Measurements from ENCODE around the gene CACNB2.
A peak's percentile ranks its signal among the peaks of the same experiment; 100 is the strongest.
"Not testable (repeated sequence)": the region's sequence is repeated elsewhere in the genome, so short reads cannot be mapped to it uniquely, and the experiment has no call there.

Gene CACNB2

GRCh38 chr10:18145652-18146051, 5.4 kb downstream of the CACNB2 start:
- peak; percentile 20 for DNase-seq

DNA sequence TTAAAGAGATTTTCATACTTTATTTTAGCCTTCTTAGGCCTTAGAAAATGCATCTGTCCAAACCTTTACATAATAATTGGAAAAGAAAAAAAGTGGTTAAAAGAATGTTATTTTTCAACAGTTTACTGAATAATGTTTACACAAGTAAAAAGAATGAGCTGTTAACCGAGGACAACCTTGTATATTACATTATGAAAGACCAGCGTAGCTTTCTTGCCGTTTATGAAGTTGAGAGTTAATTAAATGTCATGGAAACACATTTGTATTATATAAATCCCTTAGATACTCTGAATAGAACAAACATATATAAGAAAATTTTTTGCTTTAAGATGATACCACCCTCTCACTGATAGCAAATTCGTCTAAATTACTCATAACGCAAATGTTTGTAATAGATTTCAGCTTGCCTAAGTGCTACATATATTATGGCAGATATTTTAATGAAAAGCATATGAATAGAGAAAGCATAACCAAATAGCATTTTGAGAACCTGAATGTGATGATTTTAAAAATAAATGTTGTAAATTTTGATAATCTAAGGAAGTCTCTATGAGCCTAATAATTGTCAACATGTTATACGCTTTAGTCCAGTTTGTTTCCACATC, 9.1 kb downstream of the CACNB2 start:
- DNase-seq: peak; percentile 34

DNA sequence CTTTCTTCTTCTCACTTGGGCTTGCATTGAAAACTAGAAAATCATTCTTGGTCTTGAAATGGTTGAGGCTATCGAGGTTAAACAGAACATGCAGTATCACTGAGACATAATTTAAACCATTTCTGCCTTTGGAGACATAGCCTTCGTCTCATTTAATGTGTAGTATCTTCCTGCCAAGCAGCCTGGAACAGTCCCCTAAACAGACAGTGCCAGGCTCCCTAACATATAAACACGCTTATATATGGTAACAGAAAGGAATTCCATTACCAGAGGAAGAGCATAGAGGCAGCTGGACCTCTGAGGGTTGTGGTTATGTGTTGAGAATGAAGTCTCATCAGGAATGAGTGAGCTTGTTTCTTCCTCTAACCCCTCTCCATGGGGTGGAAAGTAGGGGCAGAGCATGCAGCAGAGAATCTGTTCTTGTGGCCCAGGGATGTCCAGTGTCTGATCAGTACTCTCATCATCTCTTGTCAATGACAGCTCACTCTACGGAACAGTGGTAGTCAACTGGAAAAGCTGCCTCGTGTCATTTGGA, 11.2 kb downstream of the CACNB2 start:
- DNase-seq: peak; percentile 20

DNA sequence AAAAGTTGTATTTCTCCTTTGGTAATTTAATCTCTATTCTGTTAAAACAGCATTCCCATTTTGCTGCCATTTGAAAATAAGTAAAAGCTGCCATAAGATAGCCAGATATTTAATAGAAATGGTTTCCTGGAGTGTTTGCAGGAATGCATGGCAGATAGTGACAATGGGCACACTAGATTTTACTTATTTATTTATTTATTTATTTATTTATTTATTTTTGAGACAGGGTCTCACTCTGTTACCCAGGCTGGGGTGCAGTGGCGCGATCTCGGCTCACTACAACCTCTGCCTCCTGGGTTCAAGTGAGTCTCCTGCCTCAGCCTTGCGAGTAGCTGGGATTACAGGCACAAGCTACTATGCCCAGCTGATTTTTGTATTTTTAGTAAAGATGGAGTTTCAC, 13.2 kb downstream of the CACNB2 start:
- DNase-seq: not testable (repeated sequence)

GRCh38 chr10:18155321-18155720, 15.1 kb downstream of the CACNB2 start:
- peak; percentile 35 for DNase-seq

- DNase-seq: not testable (repeated sequence)
These were observed 16.6 kb downstream of the CACNB2 start for GRCh38 chr10:18156797-18157196.

- peak; percentile 55 for DNase-seq
These were observed 17.7 kb downstream of the CACNB2 start for GRCh38 chr10:18157881-18158280.

DNA sequence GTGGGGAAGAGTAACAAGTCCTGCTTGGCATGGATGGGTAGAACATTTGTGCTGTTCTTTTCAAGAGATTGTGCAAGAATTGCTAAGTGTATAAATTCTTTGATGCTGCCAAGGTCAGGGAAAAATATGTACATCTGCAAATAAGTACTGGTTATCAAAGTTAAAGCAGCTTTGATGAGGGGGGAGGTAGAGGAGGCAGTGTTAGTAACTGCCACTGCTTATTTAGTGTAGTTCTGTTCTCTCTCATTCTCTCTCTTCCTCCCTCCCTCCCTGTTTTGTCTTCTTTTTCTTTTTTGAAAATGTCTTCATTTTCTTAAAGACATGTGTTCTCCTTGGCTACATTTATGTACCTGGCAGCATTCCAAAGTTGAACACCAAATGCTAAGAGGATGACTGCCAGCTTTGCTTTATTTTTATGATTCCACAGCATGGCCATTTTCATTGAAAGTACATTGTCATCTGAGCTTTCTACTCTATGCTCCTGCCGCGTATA, 18.6 kb downstream of the CACNB2 start:
- DNase-seq: peak; percentile 34

GRCh38 chr10:18159557-18159956, 19.3 kb downstream of the CACNB2 start:
- DNase-seq: no peak

DNA sequence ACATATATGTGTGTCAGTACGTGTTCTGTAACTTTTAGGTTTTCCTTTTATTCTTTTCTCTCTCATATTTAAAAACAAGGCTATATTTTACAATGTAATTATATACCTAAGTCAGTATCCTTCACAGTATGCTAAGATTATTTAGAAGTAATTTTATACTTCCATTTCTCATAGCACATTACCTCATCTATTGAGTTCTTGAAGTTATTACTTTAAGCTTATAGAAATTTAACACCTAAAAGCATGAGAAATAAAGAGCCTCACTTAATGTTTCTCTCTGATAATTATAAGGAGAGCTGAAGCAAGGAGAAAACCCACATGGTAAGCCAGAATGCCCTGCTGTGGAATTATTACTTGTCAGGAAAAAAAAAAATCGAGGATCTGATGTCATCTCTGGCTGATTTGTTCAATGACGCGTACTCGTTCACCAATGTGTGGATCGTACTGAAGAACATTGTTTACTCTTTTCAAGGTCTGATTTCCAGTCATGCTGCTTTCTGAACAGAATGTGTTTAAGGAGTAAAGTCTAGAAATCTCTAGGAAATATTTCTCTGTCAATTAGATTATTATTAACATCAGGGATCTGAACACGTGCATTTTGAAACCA, 21.9 kb downstream of the CACNB2 start:
- DNase-seq: no peak

GRCh38 chr10:18164093-18164492, 23.9 kb downstream of the CACNB2 start:
- DNase-seq: no peak

DNA sequence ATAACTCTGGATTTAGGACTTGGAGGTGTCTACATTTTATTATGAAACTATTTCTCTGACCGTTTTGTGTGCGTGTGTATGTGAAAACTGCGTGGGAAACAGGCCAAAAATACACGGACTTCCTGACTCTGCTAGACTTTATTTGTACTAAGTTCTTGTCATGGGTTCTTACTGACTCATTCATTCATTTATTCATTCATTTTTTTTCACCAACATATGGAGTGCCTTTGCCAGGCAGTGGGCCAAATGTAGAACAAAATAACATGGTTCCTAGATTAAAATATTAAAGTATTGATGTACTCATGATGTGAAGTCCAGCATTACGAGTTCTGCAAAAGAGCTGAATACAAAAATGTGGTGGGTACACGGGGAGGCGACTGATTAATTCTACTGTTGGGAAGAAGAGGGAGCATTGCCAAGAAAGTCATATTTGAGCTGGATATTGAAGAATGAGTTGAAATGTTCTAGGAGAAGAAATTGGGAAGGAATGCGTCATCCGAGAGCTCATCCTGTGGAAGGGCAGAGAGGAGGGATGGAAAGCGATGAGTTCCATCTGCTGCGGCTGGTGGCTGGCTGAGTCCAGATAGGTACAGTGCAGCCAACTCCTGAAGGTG, 24.6 kb downstream of the CACNB2 start:
- peak; percentile 89 for DNase-seq

GRCh38 chr10:18178854-18179483, 38.7 kb downstream of the CACNB2 start:
- no peak for DNase-seq

DNA sequence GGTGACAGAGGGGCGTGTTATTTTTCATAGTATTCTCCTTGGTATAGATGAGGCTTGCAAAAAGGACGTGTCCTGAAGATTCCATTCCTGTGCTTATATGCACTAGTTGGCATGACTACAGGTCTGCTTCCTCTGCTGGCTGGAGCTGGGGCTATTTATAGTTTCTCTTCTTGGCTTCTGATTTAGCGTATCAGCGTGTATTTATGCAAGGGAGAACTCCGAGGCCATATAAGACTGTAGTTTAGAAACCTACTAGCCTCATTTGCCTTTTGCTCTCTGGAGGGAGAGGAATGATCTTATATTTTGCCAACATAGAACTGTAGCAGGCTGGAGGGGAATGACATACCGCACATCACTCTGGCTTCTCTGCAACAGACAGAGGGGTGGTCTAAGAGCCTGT, 39.7 kb downstream of the CACNB2 start:
- DNase-seq: peak; percentile 76

GRCh38 chr10:18181382-18181781, 41.2 kb downstream of the CACNB2 start:
- not testable (repeated sequence) for DNase-seq

DNA sequence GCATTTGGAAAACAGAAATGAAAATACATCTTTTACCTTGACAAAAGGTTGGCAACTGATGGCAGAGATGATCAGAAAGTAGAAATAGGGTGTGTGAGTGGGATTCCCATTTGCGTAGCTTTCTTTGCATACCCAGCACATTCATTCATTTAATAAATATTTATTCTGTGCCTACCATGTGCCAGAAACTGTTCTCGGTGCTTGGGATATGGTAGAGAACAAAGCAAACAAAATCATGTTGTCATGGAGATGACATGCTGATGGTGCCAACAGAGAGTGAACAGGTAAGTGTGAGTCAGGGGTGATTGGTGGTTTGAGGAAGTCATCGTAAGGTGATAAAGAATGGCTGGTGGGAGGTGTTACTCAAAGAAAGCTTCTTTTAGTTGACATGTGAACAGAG, 45.4 kb downstream of the CACNB2 start:
- no peak for DNase-seq

GRCh38 chr10:18190840-18191239, 50.6 kb downstream of the CACNB2 start:
- DNase-seq: no peak

- no peak for DNase-seq
These were observed 54.4 kb downstream of the CACNB2 start for GRCh38 chr10:18194634-18195033.

DNA sequence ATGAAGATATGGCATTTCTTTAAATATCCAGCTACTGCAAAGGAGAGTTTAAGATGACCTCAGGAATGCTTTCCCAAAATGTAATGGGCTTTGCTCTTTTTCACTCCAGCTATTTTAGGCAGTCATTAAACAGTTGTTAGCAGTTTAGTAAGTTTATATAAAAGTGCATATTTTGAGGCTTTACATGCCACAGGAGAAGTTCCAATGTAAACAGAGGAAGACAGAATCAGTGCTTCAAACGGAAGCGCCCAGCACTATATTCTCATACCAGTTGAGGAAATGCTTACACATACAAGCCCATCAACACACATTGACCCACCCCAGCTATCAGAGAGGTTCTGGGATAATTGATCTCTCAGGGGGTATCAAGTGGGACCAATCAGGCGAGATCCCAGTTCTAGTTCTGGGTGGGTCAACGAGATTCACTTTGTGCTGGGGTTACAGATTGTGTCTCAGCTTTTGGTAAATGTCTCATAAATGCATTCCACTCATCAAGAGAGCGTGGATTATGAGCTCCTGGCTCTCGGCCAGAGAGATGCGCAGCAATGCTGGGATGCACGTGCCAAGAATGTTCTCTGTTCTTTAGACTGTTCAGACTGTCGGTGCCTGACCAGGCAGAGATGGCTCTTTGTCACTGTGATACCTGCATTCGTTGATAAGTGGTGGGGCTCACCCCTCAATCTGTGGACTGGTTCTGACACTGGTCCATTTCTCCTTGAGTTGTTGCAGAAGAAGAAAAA, 55.0 kb downstream of the CACNB2 start:
- DNase-seq: peak; percentile 57

- DNase-seq: no peak
These were observed 56.8 kb downstream of the CACNB2 start for GRCh38 chr10:18196806-18197550.

- DNase-seq: no peak
These were observed 57.5 kb downstream of the CACNB2 start for GRCh38 chr10:18197706-18198105.

DNA sequence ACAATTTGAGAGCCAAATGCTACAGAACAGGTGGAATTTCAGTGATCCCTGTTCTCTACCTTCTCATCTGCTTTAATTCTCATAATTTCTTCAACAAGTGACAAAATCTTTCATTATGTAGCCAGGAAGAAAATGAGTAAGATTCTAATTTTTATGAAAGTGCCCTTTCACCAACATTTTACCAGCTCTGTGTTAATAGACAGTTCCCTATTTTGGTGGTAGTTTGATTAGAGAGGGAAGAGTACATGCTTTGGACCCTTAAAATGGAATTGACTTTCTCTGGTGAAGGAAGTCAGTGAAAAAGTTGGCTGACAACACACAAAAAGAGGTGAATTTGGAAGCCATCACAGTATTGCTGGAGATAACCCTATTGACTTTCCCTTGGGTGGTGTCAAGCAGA, 61.7 kb downstream of the CACNB2 start:
- DNase-seq: no peak
